Uterus (tissue), 2 donors: ENCODE data around the gene CAPZA1.

Experiments
- CTCF ChIP-seq, 4 experiments: fragments of 200-600 bp in 2 of 4; fragments of 450-650 bp in 2 of 4; sonication (generic) in 2 of 4; IDR thresholded peaks; one replicate each; pipeline ENCODE4 v1.5.1; 2016 to 2019; ENCODE audit warnings: antibody characterized with exemption in 4 of 4, mild to moderate bottlenecking in 2 of 4, moderate library complexity in 1 of 4
- POLR2A ChIP-seq, 2 donors: fragments of 450-650 bp; IDR thresholded peaks; one replicate each; pipeline ENCODE4 v1.6.1; 2016; ENCODE audit warnings: antibody characterized with exemption in 2 of 2, mild to moderate bottlenecking in 1 of 2, moderate library complexity in 1 of 2

- TF ChIP-seq CTCF (IDR thresholded peaks at IDR 0.05), result no peak
- TF ChIP-seq POLR2A (IDR thresholded peaks at IDR 0.05), result no peak
Measured at GRCh38 chr1:112689842-112690237, 70.2 kb downstream of the CAPZA1 start.
